Tongue (tissue), 2 donors: Measurements from ENCODE around the gene STK24. TPM values are rescaled to one million over a fixed set of nuclear protein-coding genes. Genes with fewer than 3 reads are reported as not detected.
"Not testable (repeated sequence)": the region's sequence is repeated elsewhere in the genome, so short reads cannot be mapped to it uniquely, and the experiment has no call there.

ENCODE experiments used
- DNase-seq: peaks from one replicate; pipeline ENCODE4 v3.0.0-alpha.2; 2015
- total RNA-seq: library from RNA; depleted of rRNA; stranded (reverse); fragments of >200 nt; gene quantifications from one replicate; pipeline ENCODE4 v1.2.3, GENCODE V29; 2014

Gene STK24
- total RNA-seq = 59.0 TPM

DNA sequence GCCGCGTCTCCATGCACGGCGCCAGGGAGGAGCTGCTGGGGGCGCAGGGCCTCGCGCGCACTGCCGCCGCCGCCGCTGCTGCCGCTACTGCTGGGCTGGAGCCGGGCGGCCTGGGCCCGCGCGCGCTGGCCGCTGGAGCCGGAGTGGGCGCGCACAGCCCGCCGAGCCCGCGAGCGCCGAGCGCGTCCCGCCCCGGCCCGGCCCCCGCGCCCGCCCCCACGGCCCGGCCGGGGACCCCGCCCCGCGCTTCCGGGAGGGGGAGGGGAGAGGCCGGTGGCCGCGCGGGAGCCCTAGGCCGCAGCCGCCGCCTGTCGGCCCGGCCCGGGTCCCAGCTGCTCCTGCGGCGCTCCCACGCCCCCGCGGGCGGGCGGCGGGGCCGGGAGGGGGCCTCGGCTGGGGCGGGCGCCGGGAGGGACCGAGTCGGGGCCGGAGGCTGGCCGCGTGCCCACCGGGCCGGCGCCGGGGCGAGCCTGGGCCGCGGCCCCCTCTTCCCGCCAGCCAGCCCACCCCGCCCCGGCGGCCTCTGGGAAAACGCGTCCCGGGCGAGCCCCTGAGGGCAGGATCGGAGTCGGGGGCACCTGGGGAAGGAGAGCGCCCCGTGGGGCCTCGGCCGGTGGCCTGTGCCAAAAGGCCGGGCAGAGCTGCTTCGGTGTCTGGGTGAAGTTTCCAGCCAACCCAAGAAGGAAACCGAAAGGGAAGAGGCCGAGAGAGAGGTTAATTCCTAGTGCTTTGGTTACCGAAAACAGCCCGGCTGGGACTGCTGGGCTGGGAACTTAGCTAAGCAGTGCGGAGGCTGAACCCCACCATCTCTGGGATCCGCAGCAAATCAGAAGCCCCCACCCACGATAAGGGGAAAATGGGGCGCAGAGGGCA, at the start of gene STK24:
Gene STK24, minus strand, starts transcription at position 145 of the 873 bp plus-strand sequence. CDS start 321 bp downstream, outside the sequence.
- peak; percentile 88 for DNase-seq

GRCh38 chr13:98626298-98626935, 49.5 kb upstream of the STK24 start:
- peak; percentile 21 for DNase-seq

DNA sequence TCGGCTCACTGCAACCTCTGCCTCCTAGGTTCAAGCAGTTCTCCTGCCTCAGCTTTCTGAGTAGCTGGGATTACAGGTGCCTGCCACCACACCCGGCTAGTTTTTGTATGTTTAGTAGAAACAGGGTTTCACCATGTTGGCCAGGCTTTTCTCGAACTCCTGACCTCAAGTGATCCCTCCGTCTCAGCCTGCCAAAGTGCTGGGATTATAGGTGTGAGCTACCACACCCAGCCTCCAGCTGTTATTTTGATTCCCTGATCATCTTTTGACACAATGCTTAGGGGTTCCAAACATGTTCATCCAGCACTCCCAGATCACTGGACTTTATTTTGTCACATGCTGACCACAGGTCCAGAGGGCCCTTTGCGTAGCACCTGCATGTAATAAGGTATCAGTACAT, 47.7 kb upstream of the STK24 start:
- not testable (repeated sequence) for DNase-seq

- no peak for DNase-seq
Measured at GRCh38 chr13:98622931-98623331, 46.0 kb upstream of the STK24 start.

GRCh38 chr13:98619556-98619955, 42.6 kb upstream of the STK24 start:
- DNase-seq = no peak

- DNase-seq = not testable (repeated sequence)
Measured at GRCh38 chr13:98615595-98615994, 38.7 kb upstream of the STK24 start.

- no peak for DNase-seq
Measured at GRCh38 chr13:98613591-98613990, 36.7 kb upstream of the STK24 start.

DNA sequence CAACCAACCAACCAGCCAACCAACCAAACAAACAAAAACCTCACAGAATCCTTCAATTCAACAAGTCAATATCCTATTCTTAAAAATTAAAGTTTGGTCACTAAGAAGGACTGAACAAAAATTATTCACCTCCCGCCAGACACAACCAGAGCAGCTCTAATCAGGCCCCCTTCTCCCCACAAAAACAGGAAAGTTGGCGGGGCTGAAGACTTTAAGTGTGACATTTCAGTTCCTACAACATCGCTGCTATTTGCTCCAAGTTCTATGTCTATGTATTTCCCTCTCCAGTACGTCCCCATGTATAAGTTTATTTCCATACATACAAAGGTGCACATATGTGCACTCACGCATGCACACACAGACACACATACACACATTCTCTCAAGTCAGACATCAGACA, 32.8 kb upstream of the STK24 start:
- DNase-seq = no peak

DNA sequence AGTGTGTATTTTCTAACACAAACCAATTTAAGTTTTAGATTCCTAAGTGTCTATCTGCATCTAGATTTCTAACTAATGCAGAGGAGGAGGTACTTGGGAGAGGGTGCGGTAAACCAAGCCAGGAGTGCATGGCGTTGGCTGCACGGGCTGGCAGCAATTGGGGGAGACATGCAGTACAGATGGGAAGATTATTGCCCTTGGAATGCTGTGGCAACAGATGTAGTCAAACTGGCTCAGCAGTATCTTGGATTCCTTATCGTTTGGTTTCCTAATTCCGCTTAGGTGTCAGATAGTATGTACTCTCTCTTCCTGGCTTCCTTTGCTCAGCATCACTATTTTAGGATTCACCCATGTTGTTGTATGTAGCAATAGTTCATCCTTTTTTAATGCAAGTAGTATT, 29.4 kb upstream of the STK24 start:
- DNase-seq = no peak

DNA sequence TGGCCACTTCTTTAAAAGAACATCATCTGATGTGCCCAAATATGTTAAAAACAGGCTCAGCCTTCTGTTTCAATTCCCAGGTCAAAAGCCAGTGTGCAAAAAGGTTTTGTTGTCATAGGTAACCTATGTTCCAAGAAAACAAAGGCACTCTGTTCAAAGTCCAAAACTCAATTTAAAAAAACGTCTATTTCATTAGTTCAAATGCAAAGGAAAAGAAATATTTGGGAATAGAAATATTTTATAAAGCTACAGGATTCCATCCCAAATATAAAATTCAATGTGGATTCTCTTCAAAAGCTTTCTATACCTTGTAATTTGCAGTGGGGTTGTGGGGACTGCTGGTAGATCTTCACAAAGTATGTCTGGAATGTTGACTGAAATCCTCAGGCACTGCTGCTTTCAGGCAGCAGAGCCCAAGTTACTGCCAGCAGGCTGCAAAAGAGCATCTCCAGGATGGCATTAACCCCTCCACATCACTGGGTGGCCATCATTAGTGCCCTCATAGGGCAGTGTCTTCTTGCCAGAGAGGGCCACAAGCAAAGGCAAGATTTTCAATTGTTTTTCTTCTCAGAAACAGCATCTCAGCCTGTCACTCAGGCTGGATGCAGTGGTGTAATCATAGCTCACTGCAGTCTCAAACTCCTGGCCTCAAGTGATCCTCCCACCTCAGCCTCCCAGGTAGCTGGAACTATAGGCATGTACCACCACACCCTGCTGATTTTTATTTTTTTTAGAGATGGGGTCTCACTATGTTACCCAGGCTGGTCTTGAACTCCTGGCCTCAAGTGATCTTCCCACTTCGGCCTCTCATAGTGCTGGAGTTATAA, 22.8 kb upstream of the STK24 start:
- no peak for DNase-seq

GRCh38 chr13:98598043-98598442, 21.1 kb upstream of the STK24 start:
- no peak for DNase-seq

- no peak for DNase-seq
Measured at GRCh38 chr13:98595134-98595533, 18.2 kb upstream of the STK24 start.

GRCh38 chr13:98592362-98592732, 15.4 kb upstream of the STK24 start:
- DNase-seq = no peak

- DNase-seq = no peak
Measured at GRCh38 chr13:98591721-98592361, 14.9 kb upstream of the STK24 start.

GRCh38 chr13:98590471-98590870, 13.6 kb upstream of the STK24 start:
- not testable (repeated sequence) for DNase-seq

- not testable (repeated sequence) for DNase-seq
Measured at GRCh38 chr13:98589516-98589915, 12.6 kb upstream of the STK24 start.

GRCh38 chr13:98586400-98587345, 9.8 kb upstream of the STK24 start:
- DNase-seq = no peak

GRCh38 chr13:98585946-98586345, 9.0 kb upstream of the STK24 start:
- DNase-seq = no peak

GRCh38 chr13:98585398-98585754, 8.5 kb upstream of the STK24 start:
- DNase-seq = no peak

GRCh38 chr13:98584668-98585397, 7.9 kb upstream of the STK24 start:
- peak; percentile 32 for DNase-seq
